Kidney epithelial cell (primary cell): ENCODE measurements around the gene SDS. TPM values are rescaled to one million over a fixed set of nuclear protein-coding genes. Genes with fewer than 3 reads are reported as not detected.

Source experiments
- DNase-seq: peaks from one replicate; pipeline ENCODE4 v3.0.0-alpha.2; 2010; ENCODE audit warnings: low read depth
- H3K27me3 ChIP-seq: 2 replicates; pipeline ENCODE4 v1.6.0; 2011; ENCODE audit warnings: low read length; ENCODE audit not compliant: control insufficient read depth, insufficient read depth
- H3K36me3 ChIP-seq: 2 replicates; pipeline ENCODE4 v1.5.1; 2011; ENCODE audit warnings: low read length; ENCODE audit not compliant: control insufficient read depth, insufficient read depth
- H3K4me3 ChIP-seq: 2 replicates; pipeline ENCODE4 v1.5.1; 2011; ENCODE audit warnings: low read depth, mild to moderate bottlenecking, control low read depth, low read length
- total RNA-seq: library from RNA; depleted of rRNA; stranded (reverse); fragments of >200 nt; gene quantifications from 2 replicates; pipeline ENCODE4 v1.2.3, GENCODE V29; 2015
- TF ChIP-seq, protein P1 (sequence below): IDR thresholded peaks from 2 replicates; pipeline ENCODE4 v1.5.1; 2011; ENCODE audit warnings: mild to moderate bottlenecking, moderate library complexity, low read length, control low read depth, inconsistent platforms; ENCODE audit not compliant: insufficient read depth, poor library complexity, severe bottlenecking

The SDS gene
- total RNA-seq, 1 donor from 2014 or later = not detected

DNA sequence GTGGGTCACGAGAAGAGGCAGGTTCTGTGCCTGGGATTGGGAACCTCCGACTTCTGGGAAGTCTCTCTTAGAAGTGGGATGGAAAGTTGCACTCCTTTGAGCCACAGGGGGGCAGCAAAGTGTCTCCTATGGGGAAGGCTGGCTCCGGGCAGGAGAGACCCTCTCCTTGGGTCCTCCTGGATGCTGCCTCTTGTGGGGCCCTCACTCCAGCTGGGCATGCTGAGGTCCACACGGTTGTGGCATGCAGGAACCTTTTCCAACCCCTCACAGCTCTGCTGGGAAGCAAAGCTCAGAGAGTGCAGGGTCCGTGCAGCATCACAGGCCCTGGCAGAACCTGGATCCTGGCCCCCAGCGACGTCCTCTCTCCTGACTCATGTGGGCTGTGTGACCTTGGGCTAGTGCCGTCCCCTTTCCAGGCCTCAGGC is 35.9 kb upstream of the SDS start:
- no peak for DNase-seq
- Histone ChIP-seq H3K4me3 (no peak overlapping the region), H3K27me3 (peaks cover 9% of the 10 kb centered on the region), H3K36me3 (no peaks in the 10 kb centered on the region)
- TF ChIP-seq, protein P1, sequence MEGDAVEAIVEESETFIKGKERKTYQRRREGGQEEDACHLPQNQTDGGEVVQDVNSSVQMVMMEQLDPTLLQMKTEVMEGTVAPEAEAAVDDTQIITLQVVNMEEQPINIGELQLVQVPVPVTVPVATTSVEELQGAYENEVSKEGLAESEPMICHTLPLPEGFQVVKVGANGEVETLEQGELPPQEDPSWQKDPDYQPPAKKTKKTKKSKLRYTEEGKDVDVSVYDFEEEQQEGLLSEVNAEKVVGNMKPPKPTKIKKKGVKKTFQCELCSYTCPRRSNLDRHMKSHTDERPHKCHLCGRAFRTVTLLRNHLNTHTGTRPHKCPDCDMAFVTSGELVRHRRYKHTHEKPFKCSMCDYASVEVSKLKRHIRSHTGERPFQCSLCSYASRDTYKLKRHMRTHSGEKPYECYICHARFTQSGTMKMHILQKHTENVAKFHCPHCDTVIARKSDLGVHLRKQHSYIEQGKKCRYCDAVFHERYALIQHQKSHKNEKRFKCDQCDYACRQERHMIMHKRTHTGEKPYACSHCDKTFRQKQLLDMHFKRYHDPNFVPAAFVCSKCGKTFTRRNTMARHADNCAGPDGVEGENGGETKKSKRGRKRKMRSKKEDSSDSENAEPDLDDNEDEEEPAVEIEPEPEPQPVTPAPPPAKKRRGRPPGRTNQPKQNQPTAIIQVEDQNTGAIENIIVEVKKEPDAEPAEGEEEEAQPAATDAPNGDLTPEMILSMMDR = peak; percentile 77

DNA sequence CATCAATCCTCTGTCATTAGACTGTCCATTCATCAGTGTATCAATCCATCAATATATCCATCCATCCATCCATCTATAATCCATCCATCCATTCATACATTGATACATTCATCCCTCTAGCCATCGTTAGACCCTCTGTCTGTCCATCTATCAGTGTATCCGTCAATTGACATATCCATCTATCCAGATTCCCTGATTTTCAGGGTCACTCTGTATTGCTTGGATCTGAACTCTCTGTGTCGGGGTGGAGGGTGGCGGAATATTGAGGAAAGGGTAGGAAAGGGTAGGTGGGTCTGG is 35.6 kb upstream of the SDS start:
- Histone ChIP-seq H3K36me3 (no peaks in the 10 kb centered on the region), H3K27me3 (peaks cover 9% of the 10 kb centered on the region), H3K4me3 (no peak overlapping the region)
- TF ChIP-seq, protein P1 = no peak
- no peak for DNase-seq

GRCh38 chr12:113438523-113439300 is 35.0 kb upstream of the SDS start:
- Histone ChIP-seq H3K27me3 (peaks cover 9% of the 10 kb centered on the region), H3K4me3 (no peak overlapping the region), H3K36me3 (no peaks in the 10 kb centered on the region)
- DNase-seq = no peak
- TF ChIP-seq, protein P1 = no peak

DNA sequence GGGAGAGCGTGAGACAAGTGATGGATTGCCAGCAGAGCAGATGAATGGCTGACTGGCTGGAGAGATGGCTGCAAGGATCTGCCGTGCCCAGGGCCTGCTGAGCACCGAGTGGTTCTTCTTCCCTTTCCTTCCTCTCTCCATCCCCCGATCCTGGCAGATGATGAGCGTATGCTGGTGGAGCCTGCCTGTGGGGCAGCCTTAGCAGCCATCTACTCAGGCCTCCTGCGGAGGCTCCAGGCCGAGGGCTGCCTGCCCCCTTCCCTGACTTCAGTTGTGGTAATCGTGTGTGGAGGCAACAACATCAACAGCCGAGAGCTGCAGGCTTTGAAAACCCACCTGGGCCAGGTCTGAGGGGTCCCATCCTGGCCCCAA is 34.0 kb upstream of the SDS start:
- no peak for DNase-seq
- Histone ChIP-seq H3K36me3 (no peaks in the 10 kb centered on the region), H3K27me3 (peaks cover 9% of the 10 kb centered on the region), H3K4me3 (no peak overlapping the region)
- TF ChIP-seq, protein P1 = no peak

- TF ChIP-seq, protein P1 = no peak
- Histone ChIP-seq H3K27me3 (peaks cover 9% of the 10 kb centered on the region), H3K36me3 (no peaks in the 10 kb centered on the region), H3K4me3 (no peak overlapping the region)
- no peak for DNase-seq
Measured at GRCh38 chr12:113436993-113437728, 33.5 kb upstream of the SDS start.
